ENCODE results near the gene OR4F15.
"Not testable (repeated sequence)": the region's sequence is repeated elsewhere in the genome, so short reads cannot be mapped to it uniquely, and the experiment has no call there.

OR4F15 gene
- long read RNA-seq: 0 reads

GRCh38 chr15:101811902-101812301, at the start of gene OR4F15:
Gene OR4F15 (plus strand): TSS chr15:101812202. CDS start chr15:101818187, 5,985 bp downstream.
- TF ChIP-seq POLR2AphosphoS5 (IDR thresholded peaks at IDR 0.05; ENCODE audit: low read depth) (no peak), GABPA (IDR thresholded peaks at IDR 0.05; ENCODE audit: low read depth) (no peak), SPI1 (IDR thresholded peaks at IDR 0.05; ENCODE audit: borderline replicate concordance, low read depth) (no peak), CTCF (IDR thresholded peaks at IDR 0.05; ENCODE audit: insufficient read depth, low read length) (no peak)
- TF ChIP-seq, protein P1, sequence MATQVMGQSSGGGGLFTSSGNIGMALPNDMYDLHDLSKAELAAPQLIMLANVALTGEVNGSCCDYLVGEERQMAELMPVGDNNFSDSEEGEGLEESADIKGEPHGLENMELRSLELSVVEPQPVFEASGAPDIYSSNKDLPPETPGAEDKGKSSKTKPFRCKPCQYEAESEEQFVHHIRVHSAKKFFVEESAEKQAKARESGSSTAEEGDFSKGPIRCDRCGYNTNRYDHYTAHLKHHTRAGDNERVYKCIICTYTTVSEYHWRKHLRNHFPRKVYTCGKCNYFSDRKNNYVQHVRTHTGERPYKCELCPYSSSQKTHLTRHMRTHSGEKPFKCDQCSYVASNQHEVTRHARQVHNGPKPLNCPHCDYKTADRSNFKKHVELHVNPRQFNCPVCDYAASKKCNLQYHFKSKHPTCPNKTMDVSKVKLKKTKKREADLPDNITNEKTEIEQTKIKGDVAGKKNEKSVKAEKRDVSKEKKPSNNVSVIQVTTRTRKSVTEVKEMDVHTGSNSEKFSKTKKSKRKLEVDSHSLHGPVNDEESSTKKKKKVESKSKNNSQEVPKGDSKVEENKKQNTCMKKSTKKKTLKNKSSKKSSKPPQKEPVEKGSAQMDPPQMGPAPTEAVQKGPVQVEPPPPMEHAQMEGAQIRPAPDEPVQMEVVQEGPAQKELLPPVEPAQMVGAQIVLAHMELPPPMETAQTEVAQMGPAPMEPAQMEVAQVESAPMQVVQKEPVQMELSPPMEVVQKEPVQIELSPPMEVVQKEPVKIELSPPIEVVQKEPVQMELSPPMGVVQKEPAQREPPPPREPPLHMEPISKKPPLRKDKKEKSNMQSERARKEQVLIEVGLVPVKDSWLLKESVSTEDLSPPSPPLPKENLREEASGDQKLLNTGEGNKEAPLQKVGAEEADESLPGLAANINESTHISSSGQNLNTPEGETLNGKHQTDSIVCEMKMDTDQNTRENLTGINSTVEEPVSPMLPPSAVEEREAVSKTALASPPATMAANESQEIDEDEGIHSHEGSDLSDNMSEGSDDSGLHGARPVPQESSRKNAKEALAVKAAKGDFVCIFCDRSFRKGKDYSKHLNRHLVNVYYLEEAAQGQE (IDR thresholded peaks at IDR 0.05; ENCODE audit: insufficient replicate concordance, low read depth): no peak
- no peak within 1 kb of the TSS for H3K4me3 ChIP-seq (replicated peaks; ENCODE audit: insufficient read depth, low read length)
- no peak within 1 kb of the TSS for H3K27ac ChIP-seq (replicated peaks)
- H3K27me3 ChIP-seq (ENCODE audit: insufficient read depth, poor library complexity, severe bottlenecking): no peaks in the 10 kb centered on the region
- DNase-seq (ENCODE audit: low read depth in 1 of 2, low spot score in 1 of 2): no peak

DNA sequence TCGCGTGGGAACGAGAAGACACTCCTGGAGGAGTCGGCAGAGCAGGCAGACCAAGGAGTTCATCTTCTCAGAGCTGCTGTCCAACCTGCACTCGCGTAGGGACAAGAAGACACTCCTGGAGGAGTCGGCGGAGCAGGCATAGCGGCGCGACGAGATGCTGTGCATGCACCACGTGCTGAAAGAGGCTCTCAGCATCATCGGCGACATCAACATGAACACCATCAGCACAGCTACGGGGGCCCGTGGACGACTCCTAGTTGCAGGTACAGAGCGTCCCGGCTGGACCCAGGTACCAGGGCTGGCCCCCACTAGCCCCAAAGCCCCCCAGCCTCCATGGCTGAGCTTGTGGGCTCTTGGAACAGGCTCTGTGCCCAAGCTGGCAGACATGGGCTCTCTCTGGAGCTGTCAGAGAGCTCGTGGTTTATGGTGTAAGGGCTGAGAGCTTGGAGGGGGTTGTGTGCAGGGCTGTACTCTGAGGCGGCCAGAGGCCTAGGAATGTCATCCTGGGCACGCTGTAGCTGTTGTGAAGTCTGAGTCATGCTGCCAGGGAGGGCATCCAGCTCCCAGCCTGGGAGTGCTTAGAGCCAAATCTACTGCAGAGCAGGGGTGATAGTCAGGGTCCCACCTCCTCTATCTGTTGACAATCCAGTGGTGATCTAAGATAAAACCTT, 47.2 kb upstream of the OR4F15 start:
- not testable (repeated sequence) for DNase-seq (ENCODE audit: low read depth in 1 of 2, low spot score in 1 of 2); H3K4me3 ChIP-seq (replicated peaks; ENCODE audit: insufficient read depth, low read length); H3K27ac ChIP-seq (replicated peaks); H3K27me3 ChIP-seq (ENCODE audit: insufficient read depth, poor library complexity, severe bottlenecking)

- H3K27me3 ChIP-seq (ENCODE audit: insufficient read depth, poor library complexity, severe bottlenecking): not testable (repeated sequence)
Measured at GRCh38 chr15:101765340-101765671, 46.7 kb upstream of the OR4F15 start.

GRCh38 chr15:101765772-101766456, 46.1 kb upstream of the OR4F15 start:
- H3K4me3 ChIP-seq (replicated peaks; ENCODE audit: insufficient read depth, low read length): no peak overlapping the region
- DNase-seq (ENCODE audit: low read depth in 1 of 2, low spot score in 1 of 2): no peak
- H3K27ac ChIP-seq (replicated peaks): no peak overlapping the region
- no peak for TF ChIP-seq SPI1 (IDR thresholded peaks at IDR 0.05; ENCODE audit: borderline replicate concordance, low read depth)
- no peak for TF ChIP-seq CTCF (IDR thresholded peaks at IDR 0.05; ENCODE audit: insufficient read depth, low read length)
- TF ChIP-seq GABPA (IDR thresholded peaks at IDR 0.05; ENCODE audit: low read depth): no peak
- TF ChIP-seq POLR2AphosphoS5 (IDR thresholded peaks at IDR 0.05; ENCODE audit: low read depth): no peak
- TF ChIP-seq, protein P1 (IDR thresholded peaks at IDR 0.05; ENCODE audit: insufficient replicate concordance, low read depth): no peak
- H3K27me3 ChIP-seq (ENCODE audit: insufficient read depth, poor library complexity, severe bottlenecking): no peaks in the 10 kb centered on the region

More at GRCh38 chr15:101765340-101765671, 46.7 kb upstream of the OR4F15 start:
- not testable (repeated sequence) for H3K4me3 ChIP-seq (replicated peaks; ENCODE audit: insufficient read depth, low read length); H3K27ac ChIP-seq (replicated peaks); DNase-seq (ENCODE audit: low read depth in 1 of 2, low spot score in 1 of 2)

DNA sequence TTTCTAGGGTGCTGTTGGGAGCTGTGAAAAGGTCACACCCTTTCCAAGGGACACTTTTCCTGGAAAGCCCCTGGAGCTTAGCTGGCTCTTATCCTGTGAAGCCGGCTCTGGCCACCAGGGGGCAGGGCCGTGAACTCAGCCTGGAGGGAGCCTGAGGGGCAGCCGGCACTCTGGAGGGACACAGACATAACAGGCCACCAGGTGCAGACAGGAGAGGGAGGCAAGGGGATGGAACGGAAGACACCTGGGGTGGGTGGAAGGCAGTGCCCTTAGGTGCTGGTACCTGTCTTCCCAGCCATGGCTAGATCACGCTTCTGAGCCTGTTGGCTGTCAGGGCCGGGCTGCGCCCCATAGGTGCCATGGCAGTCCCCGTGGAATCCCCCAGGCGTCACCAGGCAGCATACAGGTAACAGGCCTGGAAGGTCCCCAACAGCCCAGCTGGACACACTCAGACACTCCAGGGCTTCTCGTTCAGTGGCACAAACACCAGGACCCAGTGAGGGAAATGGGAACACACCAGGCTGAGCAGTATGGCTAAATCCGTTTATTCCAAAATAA, 44.8 kb upstream of the OR4F15 start:
- DNase-seq (ENCODE audit: low read depth in 1 of 2, low spot score in 1 of 2); H3K4me3 ChIP-seq (replicated peaks; ENCODE audit: insufficient read depth, low read length); H3K27me3 ChIP-seq (ENCODE audit: insufficient read depth, poor library complexity, severe bottlenecking); H3K27ac ChIP-seq (replicated peaks): not testable (repeated sequence)
